Adipocyte (in vitro differentiated cells): ENCODE measurements around the gene RAB5B.
A peak's percentile ranks its signal among the peaks of the same experiment; 100 is the strongest.

Experiments
- DNase-seq: peaks from one replicate; pipeline ENCODE4 v3.0.0-alpha.2; 2015; ENCODE audit warnings: low read depth
- H3K27me3 ChIP-seq: replicated peaks from 2 replicates; pipeline ENCODE4 v1.7.0; 2013; ENCODE audit warnings: mild to moderate bottlenecking, low read length, moderate library complexity; ENCODE audit not compliant: control insufficient read depth, insufficient read depth
- H3K36me3 ChIP-seq: 2 replicates; pipeline ENCODE4 v1.7.0; 2013; ENCODE audit warnings: low read length, mild to moderate bottlenecking, moderate library complexity; ENCODE audit not compliant: control insufficient read depth, insufficient read depth, severe bottlenecking
- H3K4me1 ChIP-seq: 2 replicates; pipeline ENCODE4 v1.7.0; 2013; ENCODE audit warnings: mild to moderate bottlenecking, low read length, moderate library complexity; ENCODE audit not compliant: control insufficient read depth, insufficient read depth
- H3K4me3 ChIP-seq: 2 replicates; pipeline ENCODE4 v1.7.0; 2013; ENCODE audit warnings: mild to moderate bottlenecking, low read length, moderate library complexity
- H3K9ac ChIP-seq: 2 replicates; pipeline ENCODE4 v1.7.0; 2013; ENCODE audit warnings: mild to moderate bottlenecking, low read length, moderate library complexity
- H3K9me3 ChIP-seq: 2 replicates; pipeline ENCODE4 v1.7.0; 2013; ENCODE audit warnings: mild to moderate bottlenecking, low read length, moderate library complexity; ENCODE audit not compliant: control insufficient read depth

The RAB5B gene, protein sequence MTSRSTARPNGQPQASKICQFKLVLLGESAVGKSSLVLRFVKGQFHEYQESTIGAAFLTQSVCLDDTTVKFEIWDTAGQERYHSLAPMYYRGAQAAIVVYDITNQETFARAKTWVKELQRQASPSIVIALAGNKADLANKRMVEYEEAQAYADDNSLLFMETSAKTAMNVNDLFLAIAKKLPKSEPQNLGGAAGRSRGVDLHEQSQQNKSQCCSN

DNA sequence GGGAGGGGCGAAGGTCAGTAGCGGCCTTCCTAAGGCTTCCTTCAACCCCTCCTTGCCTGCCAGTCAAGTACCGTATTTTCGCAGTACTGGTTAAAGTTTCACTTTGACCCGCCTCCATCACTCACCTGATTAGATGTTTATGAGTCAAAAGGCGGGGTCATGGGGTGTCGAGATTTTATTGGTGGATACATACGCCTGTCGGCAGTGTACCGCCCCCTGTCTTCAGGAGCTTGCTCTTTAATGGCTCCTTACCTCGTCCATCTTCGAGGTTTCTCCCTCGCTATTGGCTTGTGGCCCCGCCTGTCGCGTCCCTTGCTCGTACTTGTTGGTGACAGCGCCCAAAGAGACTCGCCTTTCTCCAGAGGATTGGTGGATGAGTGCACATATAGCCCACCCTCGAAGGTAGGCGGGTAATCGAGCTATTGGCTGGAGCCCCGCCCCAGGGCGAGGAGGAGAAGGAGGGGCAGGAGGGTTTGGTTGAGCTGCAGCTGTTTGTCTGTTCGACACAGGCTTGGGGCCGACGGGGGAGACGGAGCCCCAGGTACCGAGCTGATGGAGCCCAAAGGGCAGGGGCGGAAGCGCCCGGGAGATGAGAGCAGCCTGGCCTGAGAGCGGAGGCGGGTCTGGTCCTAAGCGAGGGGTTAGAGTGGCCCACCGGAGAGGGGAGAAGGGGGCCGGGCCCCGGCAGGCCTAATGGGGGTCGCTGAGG lies at the start of gene RAB5B:
Gene RAB5B, plus strand, starts transcription at position 480 of the 709 bp plus-strand sequence. CDS start 12,883 bp downstream, outside the sequence.
- Histone ChIP-seq H3K4me1 (peaks cover 29% of the 10 kb centered on the region), H3K9me3 (no peaks in the 10 kb centered on the region), H3K27me3 (no peaks in the 10 kb centered on the region), H3K4me3 (peak within 1 kb of the TSS; percentile 97), H3K9ac (peak within 1 kb of the TSS; percentile 100), H3K36me3 (peaks cover 7% of the 10 kb centered on the region)
- DNase-seq: peak; percentile 100

DNA sequence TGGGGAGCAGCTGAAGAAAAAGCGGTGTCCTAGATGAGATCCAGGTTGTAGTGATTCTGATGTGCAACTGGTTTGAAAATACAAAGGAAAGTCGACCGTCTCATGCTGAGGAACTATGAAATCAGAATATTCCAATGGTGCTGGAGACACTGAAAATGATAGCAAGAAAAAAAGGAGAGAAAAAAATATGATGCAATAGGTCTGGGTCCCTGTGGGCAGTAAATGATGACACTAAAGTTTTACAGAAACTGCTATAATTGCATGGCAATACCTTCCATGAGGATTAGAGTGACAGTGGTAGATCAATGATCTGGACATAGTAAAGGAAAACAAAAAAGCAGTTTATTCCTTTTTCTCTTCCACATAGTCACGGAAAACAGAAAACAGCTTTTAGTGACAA lies 48.5 kb upstream of the RAB5B start:
- Histone ChIP-seq H3K36me3 (peaks cover 14% of the 10 kb centered on the region), H3K4me3 (peak overlapping the region; percentile 88)

DNA sequence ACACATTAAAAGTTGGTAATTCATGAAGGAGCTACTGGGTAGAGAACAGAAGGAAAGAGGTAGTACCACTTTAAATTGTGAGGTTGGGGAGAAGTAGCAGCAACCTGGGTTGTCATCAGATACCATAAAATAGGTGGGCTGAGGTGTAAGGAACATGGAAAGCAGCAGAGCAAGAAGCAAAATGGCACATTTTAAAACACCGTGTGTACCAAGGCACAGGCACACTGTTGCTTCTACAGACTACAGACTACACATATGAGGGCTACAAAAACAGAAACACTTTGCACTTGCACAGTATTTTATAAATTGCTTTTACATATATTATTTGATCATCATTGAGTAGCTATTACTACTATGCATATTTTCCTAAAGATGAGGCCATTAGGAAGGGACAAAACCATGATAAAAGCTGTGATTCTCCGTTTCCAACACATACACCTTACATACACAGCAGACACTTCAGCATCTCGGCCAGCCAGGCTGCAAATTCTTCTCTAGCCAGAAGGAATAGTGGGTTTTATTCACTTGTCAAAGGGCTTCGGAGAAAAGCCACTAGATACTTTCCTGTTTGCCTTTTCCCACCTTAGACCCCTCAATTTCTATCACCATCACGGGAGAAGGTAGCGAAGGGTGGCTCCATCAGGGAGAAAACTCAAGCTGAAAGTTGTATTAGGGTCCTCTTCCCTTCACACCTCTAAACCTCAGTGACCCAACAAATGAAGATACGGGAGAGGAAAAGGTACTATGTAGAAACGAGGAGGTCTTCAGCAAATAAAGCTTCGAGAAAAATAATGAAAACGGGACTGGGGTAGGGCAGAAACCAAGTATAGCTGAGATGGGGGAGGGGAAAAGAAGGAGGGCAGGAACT lies 47.8 kb upstream of the RAB5B start:
- Histone ChIP-seq H3K36me3 (peaks cover 14% of the 10 kb centered on the region), H3K9me3 (no peaks in the 10 kb centered on the region), H3K27me3 (no peaks in the 10 kb centered on the region), H3K4me3 (peak overlapping the region; percentile 88), H3K4me1 (peaks cover 44% of the 10 kb centered on the region), H3K9ac (peak overlapping the region; percentile 96)
- no peak for DNase-seq

More for the DNA sequence above, 48.5 kb upstream of the RAB5B start:
- H3K27me3 ChIP-seq: no peaks in the 10 kb centered on the region
- DNase-seq: no peak
- H3K9ac ChIP-seq: peak overlapping the region; percentile 96
- no peaks in the 10 kb centered on the region for H3K9me3 ChIP-seq
- H3K4me1 ChIP-seq: peaks cover 40% of the 10 kb centered on the region

DNA sequence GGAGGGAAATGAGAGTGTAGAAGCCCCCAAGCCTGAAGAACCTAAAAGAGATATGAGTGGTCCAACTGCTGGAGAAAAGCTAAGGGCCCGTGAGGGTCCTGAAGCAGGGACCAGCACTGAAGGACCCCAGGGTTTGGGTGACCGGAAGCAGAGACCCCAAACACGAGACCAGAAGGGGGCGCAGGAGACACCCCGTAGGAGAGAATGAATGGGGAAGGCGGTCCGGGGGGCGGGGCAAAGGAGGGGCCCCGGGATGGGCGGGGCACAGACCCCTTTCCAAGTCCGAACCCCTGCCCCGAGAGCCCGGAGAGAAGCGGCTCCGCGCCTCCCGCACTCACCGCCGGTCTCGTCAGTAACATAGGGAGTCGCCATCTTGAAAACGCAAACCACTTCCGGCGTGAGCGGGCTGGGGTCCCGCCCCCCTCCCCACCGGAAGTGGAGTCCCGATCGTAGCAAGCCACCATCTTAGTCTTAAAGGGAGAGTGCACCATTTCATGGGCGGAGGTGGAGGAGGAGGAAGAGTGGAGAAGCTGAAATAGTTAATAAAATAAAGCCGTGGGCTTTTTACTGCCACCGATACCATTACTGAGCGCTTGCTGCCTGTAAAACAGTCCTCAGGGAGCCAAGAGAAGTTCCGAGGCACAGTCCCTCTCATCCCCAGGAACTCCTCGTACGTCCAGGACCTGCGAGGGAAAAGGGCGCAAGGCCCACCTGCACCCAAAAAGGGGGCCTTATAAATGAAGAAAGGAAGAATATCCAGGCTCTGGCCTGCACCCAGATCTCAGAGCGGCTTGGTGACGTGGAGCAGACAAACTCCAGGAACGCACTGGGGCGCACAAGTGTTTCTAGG lies 46.9 kb upstream of the RAB5B start:
- Histone ChIP-seq H3K27me3 (no peaks in the 10 kb centered on the region), H3K36me3 (peaks cover 11% of the 10 kb centered on the region), H3K4me3 (peak overlapping the region; percentile 88), H3K9me3 (no peaks in the 10 kb centered on the region), H3K9ac (peak overlapping the region; percentile 96), H3K4me1 (peaks cover 47% of the 10 kb centered on the region)
- DNase-seq: peak; percentile 95

DNA sequence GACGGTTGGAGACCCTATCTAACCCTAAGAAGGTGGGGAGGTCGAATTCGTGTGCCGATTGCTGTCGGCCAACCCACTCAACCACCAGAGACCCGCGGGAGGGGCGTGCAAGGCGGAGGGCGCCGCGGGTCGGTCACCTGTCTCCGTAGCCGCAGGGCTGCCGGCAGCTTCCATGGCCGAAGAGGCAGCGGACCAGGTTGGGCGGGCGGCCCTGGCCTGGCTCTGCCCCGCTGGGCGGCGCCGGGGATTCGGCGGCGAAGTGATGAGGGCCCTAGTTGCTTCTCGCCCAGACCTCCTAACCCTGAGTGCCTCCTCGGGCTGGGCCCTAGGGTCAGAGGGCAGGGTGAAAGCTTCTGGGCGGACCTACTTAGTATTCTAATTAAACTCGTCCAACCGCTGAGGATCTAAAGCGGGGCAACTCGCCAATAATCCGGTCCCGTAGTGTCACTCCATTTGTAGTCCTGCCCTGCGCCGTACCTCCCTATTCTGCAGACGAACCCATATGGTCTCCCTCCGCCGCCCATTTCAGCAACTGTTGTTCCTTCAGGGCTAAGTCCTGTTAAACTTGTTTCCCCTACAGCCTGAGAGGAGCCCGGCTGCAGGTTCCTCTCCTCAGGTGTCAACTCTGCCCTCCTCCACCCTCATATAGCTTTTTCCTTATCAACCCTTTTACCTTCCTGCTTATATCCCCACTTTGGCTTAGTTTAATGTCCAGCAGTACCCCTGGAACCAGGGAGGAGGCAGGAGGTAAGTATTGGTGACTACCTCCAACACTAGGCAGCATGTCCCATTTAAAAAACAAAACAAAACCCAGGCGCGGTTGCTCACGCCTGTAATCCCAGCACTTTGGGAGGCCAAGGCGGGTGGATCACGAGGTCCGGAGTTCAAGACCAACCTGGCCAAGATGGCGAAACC lies 46.0 kb upstream of the RAB5B start, which contains the start of gene PYM1:
Gene PYM1, minus strand, starts transcription at position 307 of the 915 bp plus-strand sequence. Its CDS starts 133 bp downstream, at position 174.
- Histone ChIP-seq H3K4me3 (peak within 1 kb of the TSS; percentile 88), H3K27me3 (no peaks in the 10 kb centered on the region), H3K4me1 (peaks cover 47% of the 10 kb centered on the region), H3K9ac (peak within 1 kb of the TSS; percentile 96), H3K9me3 (no peaks in the 10 kb centered on the region), H3K36me3 (peaks cover 3% of the 10 kb centered on the region)
- DNase-seq: peak; percentile 77

DNA sequence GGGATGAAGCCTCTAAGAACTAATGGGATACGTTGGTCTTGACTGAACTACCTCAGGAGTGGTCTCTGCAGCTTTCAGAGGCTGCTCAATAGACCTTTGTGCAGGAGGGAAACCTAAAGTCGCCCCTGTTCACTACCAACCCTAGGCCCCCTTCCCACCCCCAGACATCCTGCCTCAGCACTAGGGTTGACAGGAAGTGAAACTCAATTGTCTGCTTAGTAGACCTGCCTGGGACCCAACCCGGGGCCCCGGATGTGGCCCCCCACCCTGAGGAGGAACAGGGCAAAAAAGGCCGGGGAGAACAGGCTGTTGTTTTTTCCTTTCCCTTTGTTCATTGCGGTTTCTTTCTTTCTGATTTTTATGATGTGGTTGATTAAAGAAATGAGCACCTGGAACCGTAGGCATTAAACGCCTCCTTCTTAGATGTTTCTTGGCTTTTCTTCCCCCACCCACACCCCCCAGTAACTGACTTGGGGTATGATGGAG lies 44.5 kb upstream of the RAB5B start:
- DNase-seq: no peak
- H3K36me3 ChIP-seq: no peaks in the 10 kb centered on the region
- H3K27me3 ChIP-seq: no peaks in the 10 kb centered on the region
- peaks cover 60% of the 10 kb centered on the region for H3K4me1 ChIP-seq
- H3K9me3 ChIP-seq: no peaks in the 10 kb centered on the region
- H3K4me3 ChIP-seq: no peak overlapping the region
- H3K9ac ChIP-seq: peak overlapping the region; percentile 72

DNA sequence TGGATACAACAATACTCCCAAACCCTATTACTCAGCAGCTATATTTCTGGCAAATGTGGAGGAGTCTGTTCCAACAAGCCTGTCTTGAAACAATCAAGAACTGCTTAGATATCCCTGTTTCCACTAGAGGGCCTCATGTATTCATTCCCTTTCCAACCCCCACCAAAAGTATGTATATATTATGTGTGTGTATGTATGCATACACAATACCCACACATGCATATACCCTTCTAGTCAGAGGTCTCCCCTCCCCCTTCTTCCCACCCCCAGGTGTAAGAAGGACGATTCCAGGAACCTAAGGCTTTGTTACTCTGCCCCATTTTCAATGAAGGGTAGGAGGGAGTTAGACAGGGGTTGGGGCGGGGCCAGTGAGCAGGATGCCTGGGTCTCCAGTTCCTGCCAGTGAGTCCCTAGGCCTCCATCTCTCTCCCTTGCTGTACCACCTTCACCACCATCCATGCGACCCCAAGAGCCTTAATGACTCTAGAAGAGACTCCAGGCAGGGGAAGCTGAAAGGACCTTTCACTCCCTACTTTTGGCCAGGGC lies 43.0 kb upstream of the RAB5B start, which contains the start of gene DGKA:
Gene DGKA, plus strand, starts transcription at position 392 of the 546 bp plus-strand sequence. CDS start 5,342 bp downstream, outside the sequence.
- peak; percentile 89 for DNase-seq
- Histone ChIP-seq H3K27me3 (no peaks in the 10 kb centered on the region), H3K9me3 (no peaks in the 10 kb centered on the region), H3K9ac (peak within 1 kb of the TSS; percentile 85), H3K4me3 (peak within 1 kb of the TSS; percentile 86), H3K36me3 (no peaks in the 10 kb centered on the region), H3K4me1 (peaks cover 57% of the 10 kb centered on the region)

DNA sequence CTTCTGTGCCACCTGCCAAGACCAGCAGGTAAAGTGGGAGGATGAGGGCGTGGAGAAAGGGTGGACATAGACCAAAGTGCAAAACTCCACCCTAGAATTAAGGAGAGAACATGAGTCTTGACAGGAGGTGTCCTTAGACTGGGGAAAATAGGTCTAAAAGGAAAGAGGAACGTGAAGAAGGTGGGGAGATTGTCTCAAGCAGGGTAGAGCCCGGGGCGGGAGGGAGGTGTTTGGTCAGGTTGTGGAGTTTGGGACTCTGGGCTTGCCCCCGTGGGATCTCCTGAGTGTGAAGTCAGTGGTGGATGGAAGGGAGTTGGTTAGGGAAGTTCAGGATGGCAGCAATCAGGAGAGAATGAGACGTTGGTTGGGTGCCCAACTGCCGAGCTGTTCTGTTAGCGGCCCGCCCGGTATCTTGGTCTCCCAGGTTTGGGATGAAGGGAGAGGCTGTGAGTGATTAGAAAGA lies 42.5 kb upstream of the RAB5B start:
- H3K9me3 ChIP-seq: no peaks in the 10 kb centered on the region
- H3K27me3 ChIP-seq: no peaks in the 10 kb centered on the region

DNA sequence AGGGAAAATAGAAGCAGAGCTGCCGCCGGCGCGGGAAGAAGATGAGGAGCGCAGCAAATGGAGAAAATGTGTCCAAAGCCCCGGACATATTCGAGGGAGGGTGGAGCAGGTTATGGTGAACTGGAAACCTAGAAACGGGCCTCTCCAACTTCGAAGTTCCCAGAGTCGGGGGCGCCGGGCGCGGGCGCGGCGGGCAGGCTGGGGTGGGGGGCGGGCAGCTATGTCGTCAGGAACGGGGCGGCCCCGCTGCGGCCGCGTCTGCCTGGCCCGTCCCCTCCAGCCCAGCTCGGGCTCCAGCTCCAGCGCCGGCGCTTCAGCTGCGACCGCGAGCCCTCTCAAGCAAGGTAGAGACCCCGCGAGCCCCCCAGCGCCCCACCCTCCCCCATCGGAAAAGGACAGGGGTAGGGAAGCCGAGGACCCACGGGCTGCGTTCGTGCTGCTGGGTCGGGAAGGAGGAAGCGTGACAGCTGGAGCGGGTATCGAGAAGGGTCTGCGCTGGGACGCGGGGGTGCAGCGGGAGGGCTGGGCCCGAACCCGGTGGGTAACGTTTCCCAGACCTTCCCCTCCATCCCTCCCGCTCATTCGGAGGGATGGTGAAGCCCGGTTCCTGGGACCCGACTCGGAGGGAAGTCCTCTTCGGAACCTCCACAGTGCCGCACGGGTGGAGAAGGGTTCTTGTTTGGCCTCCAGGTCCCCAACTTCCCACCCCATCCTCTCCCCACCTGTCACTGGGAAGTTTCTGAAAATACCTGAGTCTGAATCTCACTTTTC lies 41.9 kb upstream of the RAB5B start:
- peak overlapping the region; percentile 85 for H3K9ac ChIP-seq
- no peaks in the 10 kb centered on the region for H3K36me3 ChIP-seq
- H3K4me1 ChIP-seq: peaks cover 51% of the 10 kb centered on the region
- no peaks in the 10 kb centered on the region for H3K9me3 ChIP-seq
- H3K27me3 ChIP-seq: no peaks in the 10 kb centered on the region
- peak; percentile 84 for DNase-seq
- H3K4me3 ChIP-seq: peak overlapping the region; percentile 86

More for the DNA sequence above, 42.5 kb upstream of the RAB5B start:
- no peaks in the 10 kb centered on the region for H3K36me3 ChIP-seq
- H3K4me3 ChIP-seq: peak overlapping the region; percentile 86
- H3K4me1 ChIP-seq: peaks cover 52% of the 10 kb centered on the region
- peak overlapping the region; percentile 85 for H3K9ac ChIP-seq
- no peak for DNase-seq
